ENCODE measurements around the gene CACNB4. TPM values are rescaled to one million over a fixed set of nuclear protein-coding genes. Genes with fewer than 3 reads are reported as not detected.

The CACNB4 gene
- total and polyA plus RNA-seq, 2 of the 4 experiments (the other 2 are of a cell fraction): 0.12 to 0.36 TPM

DNA sequence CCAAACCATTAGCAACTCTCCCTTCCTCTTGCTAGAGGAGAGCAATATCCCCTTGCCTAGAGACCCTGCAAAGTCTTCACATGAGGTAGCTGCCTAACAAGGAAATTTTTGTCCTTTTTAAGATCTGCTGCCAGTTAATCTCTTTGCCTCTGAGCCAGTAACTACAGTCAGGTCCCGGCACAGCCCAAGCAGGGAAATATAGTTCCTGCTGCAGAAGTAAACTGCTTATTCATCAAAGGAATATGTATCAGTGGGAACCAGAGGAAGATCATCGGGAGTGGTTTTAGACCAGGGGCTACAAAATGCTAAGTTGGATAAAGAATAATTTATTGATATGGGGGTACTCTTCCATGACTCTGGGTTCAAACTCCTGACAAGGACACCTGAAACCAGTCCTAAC is 30.6 kb downstream of the CACNB4 start:
- Histone ChIP-seq H4K8ac (ENCODE audit: low read depth in 2 of 2, low read length in 2 of 2) (no peak overlapping the region), H3K9ac (ENCODE audit: low read depth, low read length) (no peak overlapping the region), H3K56ac (ENCODE audit: extremely low read depth, insufficient read depth, low read length) (no peak overlapping the region), H4K91ac (ENCODE audit: insufficient read depth, low read depth, low read length) (no peak overlapping the region), H2AK5ac (ENCODE audit: low read depth, low read length) (no peak overlapping the region), H3K4me2 (ENCODE audit: low read depth, low read length) (no peak overlapping the region), H2BK15ac (ENCODE audit: low read depth, low read length) (no peak overlapping the region), H3K23ac (ENCODE audit: low read depth, low read length) (no peak overlapping the region), H3K27me3 (ENCODE audit: control insufficient read depth, insufficient read depth, low read length) (no peaks in the 10 kb centered on the region; the same call in none of the 2 replicates), H3K18ac (ENCODE audit: low read depth, low read length) (no peak overlapping the region), H3K27ac (ENCODE audit: insufficient read depth, low read length) (no peak overlapping the region), H4K5ac (ENCODE audit: low read depth, low read length) (no peak overlapping the region), H2AK9ac (replicated peaks; ENCODE audit: low read depth, low read length, poor library complexity) (no peak overlapping the region), H3K9me1 (ENCODE audit: insufficient read depth, low read length) (peaks cover 3% of the 10 kb centered on the region; the same call in 1 of the 2 replicates), H2BK120ac (ENCODE audit: low read depth, low read length) (no peak overlapping the region), H2BK20ac (ENCODE audit: low read depth, low read length) (no peak overlapping the region), H3K9me3 (ENCODE audit: control insufficient read depth, insufficient read depth, low read length) (no peaks in the 10 kb centered on the region), H3K4me1 (ENCODE audit: control insufficient read depth, insufficient read depth, low read length) (no peaks in the 10 kb centered on the region; the same call in 1 of the 2 replicates), H2AFZ (replicated peaks; ENCODE audit: low read length, poor library complexity) (no peak overlapping the region), H3K79me1 (ENCODE audit: low read depth in 1 of 2, low read length in 2 of 2) (no peaks in the 10 kb centered on the region), H2BK5ac (ENCODE audit: low read depth, low read length, poor library complexity, severe bottlenecking) (no peak overlapping the region), H3K4ac (ENCODE audit: low read depth, low read length) (no peak overlapping the region), H3K14ac (replicated peaks; ENCODE audit: low read depth, low read length) (no peak overlapping the region), H4K20me1 (ENCODE audit: insufficient read depth, low read length) (no peaks in the 10 kb centered on the region), H3K4me3 (ENCODE audit: insufficient read depth, low read depth, low read length) (no peak overlapping the region), H3K36me3 (ENCODE audit: control insufficient read depth, insufficient read depth, low read length) (no peaks in the 10 kb centered on the region)
- WGBS, 2 experiments (ENCODE audit: extremely low coverage in 2 of 2, insufficient read length in 1 of 2): no CpG with 5 or more reads among the region's 2 CpGs
- no peak for ATAC-seq (ENCODE audit: low read depth)
- in situ Hi-C loops (cut with MboI; ENCODE audit: low sequenced_read_pairs) (no loop called here), dilution Hi-C loops (cut with HindIII; ENCODE audit: low sequenced_read_pairs, unreplicated experiment) (no loop called here), intact Hi-C loops (cut with micrococcal nuclease) (no loop called here)
- ChIA-PET POLR2A (ENCODE audit: unreplicated experiment) (no interaction called here), CTCF (no interaction called here)
- no peak for TF ChIP-seq MXI1 (IDR thresholded peaks at IDR 0.05; ENCODE audit: borderline replicate concordance, low read depth, low read length)
- no peak for TF ChIP-seq RFX5 (IDR thresholded peaks at IDR 0.05; ENCODE audit: low read depth, low read length)
- no peak for TF ChIP-seq CEBPB (IDR thresholded peaks at IDR 0.05; ENCODE audit: low read depth, low read length)
- TF ChIP-seq POLR2A (IDR thresholded peaks at IDR 0.05; ENCODE audit: low read depth, low read length): no peak
- TF ChIP-seq CHD1 (IDR thresholded peaks at IDR 0.05; ENCODE audit: low read depth, low read length): no peak
- TF ChIP-seq FOS (IDR thresholded peaks at IDR 0.05; ENCODE audit: low read depth, low read length): no peak
- no peak for TF ChIP-seq BHLHE40 (IDR thresholded peaks at IDR 0.05; ENCODE audit: low read depth, low read length)
- TF ChIP-seq MAZ (IDR thresholded peaks at IDR 0.05; ENCODE audit: borderline replicate concordance, low read depth, low read length): no peak
- TF ChIP-seq NFE2L2 (IDR thresholded peaks at IDR 0.05; ENCODE audit: low read depth, low read length): no peak
- TF ChIP-seq MAFK (IDR thresholded peaks at IDR 0.05; ENCODE audit: low read depth, low read length): no peak
- no peak for TF ChIP-seq RCOR1 (IDR thresholded peaks at IDR 0.05; ENCODE audit: insufficient replicate concordance, low read length)
- TF ChIP-seq, protein P1, sequence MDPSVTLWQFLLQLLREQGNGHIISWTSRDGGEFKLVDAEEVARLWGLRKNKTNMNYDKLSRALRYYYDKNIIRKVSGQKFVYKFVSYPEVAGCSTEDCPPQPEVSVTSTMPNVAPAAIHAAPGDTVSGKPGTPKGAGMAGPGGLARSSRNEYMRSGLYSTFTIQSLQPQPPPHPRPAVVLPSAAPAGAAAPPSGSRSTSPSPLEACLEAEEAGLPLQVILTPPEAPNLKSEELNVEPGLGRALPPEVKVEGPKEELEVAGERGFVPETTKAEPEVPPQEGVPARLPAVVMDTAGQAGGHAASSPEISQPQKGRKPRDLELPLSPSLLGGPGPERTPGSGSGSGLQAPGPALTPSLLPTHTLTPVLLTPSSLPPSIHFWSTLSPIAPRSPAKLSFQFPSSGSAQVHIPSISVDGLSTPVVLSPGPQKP (IDR thresholded peaks at IDR 0.05; ENCODE audit: borderline replicate concordance, low read depth, low read length): no peak
- TF ChIP-seq, protein P2, sequence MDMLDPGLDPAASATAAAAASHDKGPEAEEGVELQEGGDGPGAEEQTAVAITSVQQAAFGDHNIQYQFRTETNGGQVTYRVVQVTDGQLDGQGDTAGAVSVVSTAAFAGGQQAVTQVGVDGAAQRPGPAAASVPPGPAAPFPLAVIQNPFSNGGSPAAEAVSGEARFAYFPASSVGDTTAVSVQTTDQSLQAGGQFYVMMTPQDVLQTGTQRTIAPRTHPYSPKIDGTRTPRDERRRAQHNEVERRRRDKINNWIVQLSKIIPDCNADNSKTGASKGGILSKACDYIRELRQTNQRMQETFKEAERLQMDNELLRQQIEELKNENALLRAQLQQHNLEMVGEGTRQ (IDR thresholded peaks at IDR 0.05; ENCODE audit: low read depth, low read length): no peak
- no peak for TF ChIP-seq SMC3 (IDR thresholded peaks at IDR 0.05; ENCODE audit: low read depth, low read length)
- TF ChIP-seq, protein P3, sequence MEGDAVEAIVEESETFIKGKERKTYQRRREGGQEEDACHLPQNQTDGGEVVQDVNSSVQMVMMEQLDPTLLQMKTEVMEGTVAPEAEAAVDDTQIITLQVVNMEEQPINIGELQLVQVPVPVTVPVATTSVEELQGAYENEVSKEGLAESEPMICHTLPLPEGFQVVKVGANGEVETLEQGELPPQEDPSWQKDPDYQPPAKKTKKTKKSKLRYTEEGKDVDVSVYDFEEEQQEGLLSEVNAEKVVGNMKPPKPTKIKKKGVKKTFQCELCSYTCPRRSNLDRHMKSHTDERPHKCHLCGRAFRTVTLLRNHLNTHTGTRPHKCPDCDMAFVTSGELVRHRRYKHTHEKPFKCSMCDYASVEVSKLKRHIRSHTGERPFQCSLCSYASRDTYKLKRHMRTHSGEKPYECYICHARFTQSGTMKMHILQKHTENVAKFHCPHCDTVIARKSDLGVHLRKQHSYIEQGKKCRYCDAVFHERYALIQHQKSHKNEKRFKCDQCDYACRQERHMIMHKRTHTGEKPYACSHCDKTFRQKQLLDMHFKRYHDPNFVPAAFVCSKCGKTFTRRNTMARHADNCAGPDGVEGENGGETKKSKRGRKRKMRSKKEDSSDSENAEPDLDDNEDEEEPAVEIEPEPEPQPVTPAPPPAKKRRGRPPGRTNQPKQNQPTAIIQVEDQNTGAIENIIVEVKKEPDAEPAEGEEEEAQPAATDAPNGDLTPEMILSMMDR (conservative IDR thresholded peaks at IDR 0.05; ENCODE audit: low read depth, low read length): no peak
- no peak for DNase-seq
- no TSS peak for BruUV-seq (replicated peaks)
